ENCODE data around the gene LRRC38.
"Not testable (repeated sequence)": the region's sequence is repeated elsewhere in the genome, so short reads cannot be mapped to it uniquely, and the experiment has no call there.

Gene LRRC38

DNA sequence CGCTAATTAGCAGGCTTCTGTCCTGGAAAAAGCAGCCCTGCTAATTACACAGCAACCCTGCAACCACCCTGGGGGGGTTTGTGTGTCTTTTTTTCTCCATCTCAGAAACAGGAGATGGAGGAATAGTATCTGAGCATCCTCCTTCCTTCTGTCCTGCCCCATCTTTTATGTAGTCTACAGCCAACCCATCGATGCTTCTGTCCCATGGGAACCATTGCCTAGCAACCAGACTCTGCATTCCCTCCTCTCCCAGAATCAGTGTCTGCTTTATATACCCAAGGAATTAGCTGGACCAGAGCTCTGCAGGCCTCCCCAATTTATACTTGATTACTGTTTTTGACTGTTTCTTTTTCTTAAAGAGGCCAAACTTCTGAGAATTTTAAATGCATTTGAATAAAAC lies 35.1 kb downstream of the LRRC38 start:
- Histone ChIP-seq H3K9me3 (ENCODE audit: control insufficient read depth, insufficient read depth, low read length) (no peaks in the 10 kb centered on the region; the same call in 1 of the 2 replicates), H3K27ac (ENCODE audit: low read length) (no peak overlapping the region), H3K36me3 (ENCODE audit: control insufficient read depth, insufficient read depth, low read length) (no peaks in the 10 kb centered on the region), H3K4me3 (ENCODE audit: low read length) (no peak overlapping the region), H3K27me3 (ENCODE audit: control insufficient read depth, insufficient read depth, low read length) (no peaks in the 10 kb centered on the region), H3K4me1 (ENCODE audit: control insufficient read depth, insufficient read depth, low read length) (no peaks in the 10 kb centered on the region)
- no peak for DNase-seq (ENCODE audit: low read depth, low spot score)
- no CpG with 5 or more reads among the region's 2 CpGs for WGBS (ENCODE audit: insufficient coverage, insufficient read length)

DNA sequence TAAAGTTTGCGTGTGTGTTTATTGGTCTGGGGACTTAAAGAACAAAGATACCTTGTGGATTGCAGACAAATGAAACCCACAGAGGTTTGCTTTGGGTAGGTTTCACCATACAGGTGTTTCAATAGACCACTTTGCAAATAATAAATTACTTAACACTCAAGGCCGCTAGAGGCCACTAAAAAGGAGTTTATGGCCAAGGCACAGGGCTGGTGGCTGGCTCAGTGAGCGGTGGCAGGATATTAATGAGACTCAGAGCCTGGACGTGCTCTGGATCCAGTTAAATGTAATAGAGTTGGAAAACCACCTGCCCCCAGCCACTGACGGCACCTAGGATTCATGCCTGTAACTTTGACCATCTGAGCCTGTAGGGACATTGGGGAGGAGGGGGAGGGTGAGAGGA lies 44.5 kb downstream of the LRRC38 start:
- Histone ChIP-seq H3K36me3 (ENCODE audit: control insufficient read depth, insufficient read depth, low read length) (no peaks in the 10 kb centered on the region), H3K4me1 (ENCODE audit: control insufficient read depth, insufficient read depth, low read length) (no peaks in the 10 kb centered on the region), H3K27me3 (ENCODE audit: control insufficient read depth, insufficient read depth, low read length) (no peaks in the 10 kb centered on the region), H3K9me3 (ENCODE audit: control insufficient read depth, insufficient read depth, low read length) (no peaks in the 10 kb centered on the region), H3K4me3 (ENCODE audit: low read length) (no peak overlapping the region), H3K27ac (ENCODE audit: low read length) (no peak overlapping the region)
- DNase-seq (ENCODE audit: low read depth, low spot score), result no peak
- WGBS (ENCODE audit: insufficient coverage, insufficient read length), result no CpG with 5 or more reads among the region's 5 CpGs

DNA sequence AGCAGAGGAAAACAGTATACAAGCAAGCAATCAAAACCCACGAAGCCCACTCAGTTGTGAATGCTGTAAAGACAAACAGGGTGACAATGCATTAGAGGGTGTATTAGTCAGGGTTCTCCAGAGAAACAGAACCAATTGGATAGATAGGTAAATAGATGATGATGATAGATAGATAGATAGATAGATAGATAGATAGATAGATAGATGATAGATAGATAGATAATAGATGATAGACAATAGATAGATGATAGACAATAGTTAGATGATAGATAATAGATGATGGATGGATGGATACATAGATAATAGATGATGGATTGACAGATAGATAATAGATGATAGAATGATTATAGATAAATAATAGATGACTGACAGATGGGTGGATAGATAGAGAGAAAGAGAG lies 48.3 kb downstream of the LRRC38 start:
- no peaks in the 10 kb centered on the region for H3K27me3 ChIP-seq (ENCODE audit: control insufficient read depth, insufficient read depth, low read length)
- WGBS (ENCODE audit: insufficient coverage, insufficient read length), result no CpG with 5 or more reads among the region's 1 CpG
- H3K27ac ChIP-seq (ENCODE audit: low read length), result no peak overlapping the region
- no peak overlapping the region for H3K4me3 ChIP-seq (ENCODE audit: low read length)
- no peak for DNase-seq (ENCODE audit: low read depth, low spot score)
- no peaks in the 10 kb centered on the region for H3K4me1 ChIP-seq (ENCODE audit: control insufficient read depth, insufficient read depth, low read length)
- no peaks in the 10 kb centered on the region for H3K36me3 ChIP-seq (ENCODE audit: control insufficient read depth, insufficient read depth, low read length)
- H3K9me3 ChIP-seq (ENCODE audit: control insufficient read depth, insufficient read depth, low read length), result no peaks in the 10 kb centered on the region; the same call in 1 of the 2 replicates

DNA sequence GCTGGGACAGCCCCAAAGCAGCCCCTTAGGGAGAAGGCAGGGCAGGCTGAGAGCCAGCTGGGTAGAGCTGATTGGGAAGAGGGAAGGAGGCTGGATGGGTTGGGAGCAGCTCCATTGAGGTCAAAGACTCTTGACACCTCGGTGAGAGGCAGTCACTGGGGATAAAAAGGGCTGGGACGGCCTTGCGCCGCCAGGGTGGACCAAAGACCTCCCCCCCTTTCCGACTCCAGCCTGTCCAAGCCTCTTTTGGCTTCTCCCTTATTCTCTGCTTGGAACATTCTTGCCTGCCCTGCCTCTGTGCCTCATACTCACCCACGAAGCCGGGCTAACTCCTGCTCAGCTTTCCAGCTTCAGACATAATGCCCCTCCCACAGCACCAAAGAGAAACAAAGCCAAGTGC lies 51.1 kb downstream of the LRRC38 start:
- H3K9me3 ChIP-seq (ENCODE audit: control insufficient read depth, insufficient read depth, low read length), result no peaks in the 10 kb centered on the region; the same call in 1 of the 2 replicates
- no CpG with 5 or more reads among the region's 7 CpGs for WGBS (ENCODE audit: insufficient coverage, insufficient read length)
- H3K27me3 ChIP-seq (ENCODE audit: control insufficient read depth, insufficient read depth, low read length), result no peaks in the 10 kb centered on the region
- H3K36me3 ChIP-seq (ENCODE audit: control insufficient read depth, insufficient read depth, low read length), result no peaks in the 10 kb centered on the region
- DNase-seq (ENCODE audit: low read depth, low spot score), result no peak
- no peak overlapping the region for H3K27ac ChIP-seq (ENCODE audit: low read length)
- H3K4me3 ChIP-seq (ENCODE audit: low read length), result no peak overlapping the region
- H3K4me1 ChIP-seq (ENCODE audit: control insufficient read depth, insufficient read depth, low read length), result no peaks in the 10 kb centered on the region

DNA sequence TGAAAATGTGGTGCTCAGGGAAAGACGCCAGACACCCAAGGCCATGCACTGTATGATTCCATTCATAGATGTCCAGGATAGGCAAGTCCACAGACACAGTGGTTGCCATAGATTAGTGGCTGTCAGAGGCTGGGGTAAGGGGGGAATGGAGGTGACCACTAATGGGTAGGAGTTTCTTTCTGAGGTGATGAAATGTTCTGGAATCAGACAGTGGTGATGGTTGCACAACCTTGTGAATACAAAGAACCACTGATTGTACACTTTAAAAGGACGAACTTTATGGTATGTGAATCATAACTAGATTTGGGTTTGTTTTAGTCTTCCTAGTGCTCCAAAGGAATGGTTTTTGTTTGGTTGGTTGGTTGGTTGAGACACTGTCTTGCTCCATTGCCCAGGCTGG lies 51.8 kb downstream of the LRRC38 start:
- no peak for DNase-seq (ENCODE audit: low read depth, low spot score)
- H3K4me1 ChIP-seq (ENCODE audit: control insufficient read depth, insufficient read depth, low read length), result no peaks in the 10 kb centered on the region
- H3K27ac ChIP-seq (ENCODE audit: low read length), result no peak overlapping the region
- no peaks in the 10 kb centered on the region for H3K36me3 ChIP-seq (ENCODE audit: control insufficient read depth, insufficient read depth, low read length)
- no CpG with 5 or more reads among the region's 2 CpGs for WGBS (ENCODE audit: insufficient coverage, insufficient read length)
- H3K9me3 ChIP-seq (ENCODE audit: control insufficient read depth, insufficient read depth, low read length), result no peaks in the 10 kb centered on the region; the same call in 1 of the 2 replicates
- H3K4me3 ChIP-seq (ENCODE audit: low read length), result no peak overlapping the region
- no peaks in the 10 kb centered on the region for H3K27me3 ChIP-seq (ENCODE audit: control insufficient read depth, insufficient read depth, low read length)

DNA sequence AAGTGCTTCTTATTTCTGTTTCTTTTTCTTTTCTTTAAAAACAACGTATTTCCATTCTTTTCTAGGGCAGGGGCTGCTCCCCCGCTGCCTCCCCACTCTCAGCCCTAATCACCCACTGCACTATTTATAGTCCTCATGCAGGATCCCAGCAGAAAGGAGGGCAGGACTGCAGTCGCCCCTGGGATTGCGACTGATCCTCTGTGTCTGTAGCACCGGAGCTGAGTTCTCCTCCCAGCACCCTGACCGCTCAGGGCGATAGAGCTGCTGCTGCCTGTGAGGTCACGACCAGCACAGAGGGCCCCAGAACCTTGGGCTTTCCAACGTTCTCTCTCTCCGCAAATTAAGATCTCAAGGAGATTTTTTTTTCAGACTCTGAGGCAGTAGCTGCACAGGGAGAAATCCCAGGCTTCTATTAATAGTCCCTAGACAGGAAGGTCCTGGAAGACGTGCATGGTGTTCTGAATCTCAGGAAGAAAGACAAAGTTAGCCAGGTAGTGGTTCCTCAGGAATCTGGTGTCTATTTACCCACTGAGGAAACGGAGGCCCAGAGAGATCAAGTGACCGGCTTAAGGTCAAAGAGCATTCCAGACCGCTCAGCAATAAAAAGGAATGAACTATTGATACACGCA lies 56.8 kb downstream of the LRRC38 start:
- Histone ChIP-seq H3K27ac (ENCODE audit: low read length) (no peak overlapping the region), H3K4me3 (ENCODE audit: low read length) (no peak overlapping the region), H3K9me3 (ENCODE audit: control insufficient read depth, insufficient read depth, low read length) (no peaks in the 10 kb centered on the region; the same call in 1 of the 2 replicates), H3K4me1 (ENCODE audit: control insufficient read depth, insufficient read depth, low read length) (no peaks in the 10 kb centered on the region), H3K36me3 (ENCODE audit: control insufficient read depth, insufficient read depth, low read length) (no peaks in the 10 kb centered on the region), H3K27me3 (ENCODE audit: control insufficient read depth, insufficient read depth, low read length) (no peaks in the 10 kb centered on the region)
- no CpG with 5 or more reads among the region's 15 CpGs for WGBS (ENCODE audit: insufficient coverage, insufficient read length)
- no peak for DNase-seq (ENCODE audit: low read depth, low spot score)

DNA sequence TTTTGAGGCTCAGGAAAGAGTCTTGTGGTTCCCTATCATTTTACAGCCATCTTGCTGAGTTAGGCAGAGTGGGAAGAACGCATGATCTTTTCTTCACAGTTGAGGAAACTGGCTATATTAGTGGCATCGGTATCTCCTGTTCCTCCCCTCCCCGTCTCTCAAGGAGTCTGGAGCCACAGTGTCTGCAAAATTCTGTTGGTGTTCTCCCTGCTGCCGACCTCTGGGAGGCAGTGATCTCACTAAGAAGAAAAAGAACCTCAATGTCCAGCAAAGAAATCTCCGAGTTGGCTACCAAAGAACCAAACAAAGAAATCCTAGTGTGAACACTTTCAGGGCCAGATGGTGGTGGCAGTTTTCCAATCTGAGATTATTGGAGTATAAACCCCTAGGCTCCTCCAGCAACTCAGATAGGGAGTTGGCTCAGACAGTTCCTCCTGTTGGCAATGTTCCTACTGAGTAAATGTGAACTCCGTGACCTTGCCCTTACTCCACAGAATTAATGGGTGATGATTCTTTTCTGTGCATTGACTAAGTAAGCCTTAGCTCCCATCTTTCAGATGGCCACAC lies 62.3 kb downstream of the LRRC38 start:
- Histone ChIP-seq H3K9me3 (ENCODE audit: control insufficient read depth, insufficient read depth, low read length) (no peaks in the 10 kb centered on the region; the same call in 1 of the 2 replicates), H3K4me1 (ENCODE audit: control insufficient read depth, insufficient read depth, low read length) (no peaks in the 10 kb centered on the region), H3K4me3 (ENCODE audit: low read length) (no peak overlapping the region), H3K27ac (ENCODE audit: low read length) (no peak overlapping the region), H3K36me3 (ENCODE audit: control insufficient read depth, insufficient read depth, low read length) (no peaks in the 10 kb centered on the region), H3K27me3 (ENCODE audit: control insufficient read depth, insufficient read depth, low read length) (no peaks in the 10 kb centered on the region)
- WGBS (ENCODE audit: insufficient coverage, insufficient read length), result no CpG with 5 or more reads among the region's 6 CpGs
- no peak for DNase-seq (ENCODE audit: low read depth, low spot score)

DNA sequence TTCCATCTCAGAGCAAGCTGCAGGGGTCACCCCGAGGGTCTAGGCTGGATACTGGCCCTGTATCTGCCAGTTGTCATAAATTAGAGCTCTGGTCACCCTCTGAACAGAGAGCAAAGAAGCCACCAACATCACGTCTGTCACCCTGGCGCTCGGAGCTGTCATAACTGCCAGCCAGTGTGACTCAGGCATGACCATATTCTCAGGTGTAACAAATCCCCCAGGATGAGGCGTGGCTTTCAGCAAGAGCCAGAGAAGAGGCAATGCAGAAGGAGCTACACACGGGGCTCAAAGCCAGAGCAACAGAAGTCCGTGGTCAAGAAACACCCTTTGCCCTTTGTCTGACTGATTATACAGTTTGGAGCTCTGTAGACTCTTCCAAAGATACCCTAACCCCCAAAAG lies 63.6 kb downstream of the LRRC38 start:
- Histone ChIP-seq H3K4me1 (ENCODE audit: control insufficient read depth, insufficient read depth, low read length) (no peaks in the 10 kb centered on the region), H3K27ac (ENCODE audit: low read length) (no peak overlapping the region), H3K9me3 (ENCODE audit: control insufficient read depth, insufficient read depth, low read length) (no peaks in the 10 kb centered on the region; the same call in 1 of the 2 replicates), H3K27me3 (ENCODE audit: control insufficient read depth, insufficient read depth, low read length) (no peaks in the 10 kb centered on the region), H3K36me3 (ENCODE audit: control insufficient read depth, insufficient read depth, low read length) (no peaks in the 10 kb centered on the region), H3K4me3 (ENCODE audit: low read length) (no peak overlapping the region)
- WGBS (ENCODE audit: insufficient coverage, insufficient read length), result no CpG with 5 or more reads among the region's 7 CpGs
- DNase-seq (ENCODE audit: low read depth, low spot score), result no peak

DNA sequence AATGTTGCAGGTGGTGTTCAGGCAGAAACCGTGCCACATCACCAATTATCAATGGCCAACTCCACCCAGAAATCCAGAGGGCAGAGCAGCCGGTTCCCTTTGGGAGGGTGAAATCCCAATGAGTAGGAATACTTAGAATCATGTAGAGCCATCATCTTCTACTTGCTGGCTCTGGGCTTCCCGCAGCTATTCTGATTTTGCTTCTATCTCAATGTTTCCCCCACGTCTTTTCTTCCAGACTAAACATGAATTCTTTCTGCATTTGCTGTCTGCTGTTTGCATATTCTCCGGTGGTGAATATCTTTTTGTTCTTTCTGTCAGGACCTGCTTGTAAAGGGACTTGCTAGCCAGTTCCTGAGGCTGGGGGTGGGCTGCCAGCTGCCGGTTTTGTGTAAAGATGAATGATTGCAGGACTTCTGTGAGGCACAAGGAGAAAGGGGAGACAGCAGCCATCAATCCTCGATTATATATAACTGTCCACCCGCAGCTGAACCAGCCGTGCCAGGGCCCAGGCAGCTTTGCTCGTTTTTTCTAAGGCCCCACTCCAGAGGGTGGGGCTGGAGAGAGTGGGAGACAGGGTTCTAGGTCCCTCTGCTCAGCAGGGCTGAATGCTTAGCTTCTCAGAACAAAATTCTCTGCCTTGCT lies 70.3 kb downstream of the LRRC38 start:
- Histone ChIP-seq H3K27ac (ENCODE audit: low read length) (no peak overlapping the region), H3K4me3 (ENCODE audit: low read length) (no peak overlapping the region), H3K9me3 (ENCODE audit: control insufficient read depth, insufficient read depth, low read length) (no peaks in the 10 kb centered on the region; the same call in 1 of the 2 replicates), H3K36me3 (ENCODE audit: control insufficient read depth, insufficient read depth, low read length) (no peaks in the 10 kb centered on the region), H3K4me1 (ENCODE audit: control insufficient read depth, insufficient read depth, low read length) (no peaks in the 10 kb centered on the region), H3K27me3 (ENCODE audit: control insufficient read depth, insufficient read depth, low read length) (no peaks in the 10 kb centered on the region)
- no CpG with 5 or more reads among the region's 10 CpGs for WGBS (ENCODE audit: insufficient coverage, insufficient read length)
- no peak for DNase-seq (ENCODE audit: low read depth, low spot score)

DNA sequence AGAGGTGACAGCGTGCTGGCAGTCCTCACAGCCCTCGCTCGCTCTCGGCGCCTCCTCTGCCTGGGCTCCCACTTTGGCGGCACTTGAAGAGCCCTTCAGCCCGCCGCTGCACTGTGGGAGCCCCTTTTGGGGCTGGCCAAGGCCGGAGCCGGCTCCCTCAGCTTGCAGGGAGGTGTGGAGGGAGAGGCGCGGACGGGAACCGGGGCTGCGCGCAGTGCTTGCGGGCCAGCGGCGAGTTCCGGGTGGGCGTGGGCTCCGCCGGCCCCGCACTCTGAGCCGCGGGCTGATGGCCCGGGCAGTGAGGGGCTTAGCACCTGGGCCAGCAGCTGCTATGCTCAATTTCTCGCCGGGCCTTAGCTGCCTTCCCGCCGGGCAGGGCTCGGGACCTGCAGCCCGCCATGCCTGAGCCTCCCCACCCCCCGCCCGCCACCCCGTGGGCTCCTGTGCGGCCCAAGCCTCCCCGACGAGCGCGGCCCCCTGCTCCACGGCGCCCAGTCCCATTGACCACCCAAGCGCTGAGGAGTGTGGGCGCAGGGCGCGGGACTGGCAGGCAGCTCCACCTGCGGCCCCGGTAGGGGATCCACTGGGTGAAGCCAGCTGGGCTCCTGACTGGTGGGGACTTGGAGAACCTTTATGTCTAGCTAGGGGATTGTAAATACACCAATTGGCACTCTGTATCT lies 74.6 kb downstream of the LRRC38 start:
- not testable (repeated sequence) for H3K4me1 ChIP-seq (ENCODE audit: control insufficient read depth, insufficient read depth, low read length); H3K4me3 ChIP-seq (ENCODE audit: low read length); H3K27me3 ChIP-seq (ENCODE audit: control insufficient read depth, insufficient read depth, low read length); H3K36me3 ChIP-seq (ENCODE audit: control insufficient read depth, insufficient read depth, low read length); DNase-seq (ENCODE audit: low read depth, low spot score); H3K27ac ChIP-seq (ENCODE audit: low read length); H3K9me3 ChIP-seq (ENCODE audit: control insufficient read depth, insufficient read depth, low read length)
- WGBS (ENCODE audit: insufficient coverage, insufficient read length), result no CpG with 5 or more reads among the region's 49 CpGs
